HG03280 (cell line): ENCODE data around the gene UPK3BL1.
"Not testable (repeated sequence)": the region's sequence is repeated elsewhere in the genome, so short reads cannot be mapped to it uniquely, and the experiment has no call there.

Source experiments
- ATAC-seq: cut with Tn5 transposase; IDR thresholded peaks from one replicate; pipeline ENCODE4 v1.9.1; 2021; ENCODE audit warnings: mild to moderate bottlenecking, moderate library complexity; ENCODE audit not compliant: unreplicated experiment

UPK3BL1 gene

GRCh38 chr7:102642691-102643090 is at the start of gene UPK3BL1:
Gene UPK3BL1, minus strand, starts transcription at chr7:102642791. Its CDS starts 50 bp downstream, at chr7:102642741.
- not testable (repeated sequence) for ATAC-seq

- not testable (repeated sequence) for ATAC-seq
Observed at GRCh38 chr7:102690602-102691001, 48.0 kb upstream of the UPK3BL1 start.

GRCh38 chr7:102689436-102690282 is 47.1 kb upstream of the UPK3BL1 start:
- peak; percentile 65 for ATAC-seq

DNA sequence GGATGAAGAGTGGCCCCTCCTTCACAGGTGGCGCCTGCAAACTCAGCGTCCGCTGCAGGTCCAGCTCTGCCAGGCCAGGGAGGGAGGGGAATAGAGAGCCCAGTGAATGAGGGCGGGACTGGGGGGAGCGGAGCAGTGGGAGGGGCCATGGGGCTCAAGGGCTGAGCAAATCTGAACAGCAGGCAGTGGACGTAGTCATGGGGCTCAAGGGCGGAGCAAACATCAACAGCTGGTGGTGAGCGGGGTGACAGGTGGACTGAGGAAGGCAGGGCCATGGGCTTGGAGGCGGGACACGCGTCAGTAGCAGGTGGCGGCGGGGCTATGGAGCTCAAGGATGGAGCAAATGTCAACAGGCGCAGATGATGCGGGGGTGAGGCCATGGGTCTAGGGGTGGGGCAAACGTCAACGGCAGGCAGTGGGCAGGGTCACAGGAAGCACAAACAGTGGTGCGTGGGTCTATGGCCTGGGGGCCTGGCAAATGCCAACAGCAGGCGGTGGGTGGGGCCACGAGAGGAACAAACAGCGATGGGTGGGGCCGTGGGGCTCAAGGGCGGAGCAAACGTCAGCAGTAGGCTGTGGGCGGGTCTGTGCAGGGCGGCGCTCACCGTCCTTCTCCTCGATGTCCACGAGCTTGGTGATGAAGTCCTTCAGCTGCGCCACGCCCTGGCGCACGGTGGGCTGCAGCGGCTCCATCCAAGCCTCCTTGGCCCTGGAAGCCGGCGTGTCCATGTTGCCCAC is 45.9 kb upstream of the UPK3BL1 start:
- ATAC-seq = peak; percentile 76

DNA sequence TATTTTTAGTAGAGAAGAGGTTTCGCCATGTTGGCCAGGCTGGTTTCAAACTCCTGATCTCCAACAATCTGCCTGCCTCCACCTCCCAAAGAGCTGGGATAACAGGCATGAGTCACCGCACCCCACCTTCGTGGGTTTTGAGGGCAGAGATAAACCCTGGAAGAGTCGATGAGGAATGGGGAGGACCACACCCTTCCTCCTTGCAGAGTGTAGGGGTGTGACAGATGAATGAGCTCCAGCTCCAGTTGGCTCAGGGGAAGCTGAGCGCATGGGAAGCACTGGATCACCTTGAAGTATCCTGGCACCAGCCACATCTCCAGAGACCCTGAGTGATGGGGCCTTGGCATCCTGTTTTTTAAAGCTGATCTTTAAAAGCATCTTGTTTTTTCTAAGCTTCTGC is 40.0 kb upstream of the UPK3BL1 start:
- ATAC-seq = not testable (repeated sequence)

DNA sequence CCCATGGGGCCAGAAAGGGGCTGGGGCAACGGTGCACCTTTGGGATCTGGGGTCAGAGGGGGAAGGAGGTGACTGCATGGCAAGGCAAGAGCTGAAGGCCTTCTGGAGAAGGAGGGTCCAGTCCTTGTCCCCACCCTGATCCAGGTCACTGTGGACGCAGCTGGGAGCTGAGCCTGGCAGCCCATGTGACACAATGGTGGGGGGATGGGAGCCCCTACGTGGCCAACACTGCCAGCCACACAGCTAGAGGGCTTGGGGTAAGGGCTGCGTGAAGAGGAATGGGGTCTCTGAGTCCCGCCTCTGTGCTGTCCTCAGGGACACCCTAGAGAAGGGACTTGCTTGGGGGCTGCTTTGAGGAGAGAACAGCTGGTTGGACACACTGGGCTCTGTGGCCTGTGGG is 38.2 kb upstream of the UPK3BL1 start:
- ATAC-seq = not testable (repeated sequence)

- not testable (repeated sequence) for ATAC-seq
Observed at GRCh38 chr7:102675545-102675944, 33.0 kb upstream of the UPK3BL1 start.

DNA sequence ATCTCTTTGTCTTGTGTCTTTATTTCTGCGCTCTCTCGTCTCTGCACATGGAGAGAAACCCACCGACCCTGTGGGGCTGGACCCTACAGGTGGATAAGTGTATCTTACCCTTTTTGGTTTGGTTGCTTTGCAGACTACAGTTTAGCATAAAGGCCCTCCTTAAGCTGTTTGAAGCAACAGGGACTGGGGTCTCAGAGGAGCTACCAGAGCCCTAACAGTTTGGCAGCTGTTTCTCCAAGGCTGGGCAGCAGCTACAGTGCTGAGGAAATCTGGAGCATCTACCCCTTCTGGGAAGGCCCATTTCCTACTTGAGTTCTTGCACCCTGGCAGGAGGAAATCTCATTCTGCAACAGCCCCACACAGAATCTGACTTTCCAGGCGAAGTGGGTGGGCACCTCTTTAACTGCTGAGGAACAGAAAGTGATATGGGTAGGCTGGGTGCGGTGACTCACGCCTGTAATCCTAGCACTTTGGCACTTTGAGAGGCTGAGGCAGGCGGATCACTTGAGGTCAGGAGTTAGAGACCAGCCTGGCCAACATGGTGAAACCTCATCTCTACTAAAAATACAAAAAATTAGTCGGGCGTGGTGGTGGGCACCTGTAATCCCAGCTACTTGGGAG is 31.0 kb upstream of the UPK3BL1 start:
- ATAC-seq = not testable (repeated sequence)

DNA sequence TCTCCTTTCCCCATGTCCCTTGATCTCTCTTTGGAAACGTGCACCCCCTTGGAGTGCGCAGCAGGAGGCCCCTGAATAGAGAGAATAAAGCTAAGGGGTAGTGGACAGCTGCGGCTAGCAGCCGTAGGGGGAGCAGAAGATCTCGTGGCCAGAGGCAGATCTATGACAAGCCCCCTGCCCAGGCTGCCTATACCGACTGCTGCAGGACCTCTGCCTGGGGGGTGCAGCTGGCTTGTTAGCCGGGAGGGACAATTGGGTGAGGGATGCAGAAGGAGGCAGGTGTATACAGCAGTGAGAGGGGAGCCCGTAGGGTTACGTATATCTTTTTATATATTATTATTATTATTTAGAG is 29.3 kb upstream of the UPK3BL1 start:
- ATAC-seq = peak; percentile 36

DNA sequence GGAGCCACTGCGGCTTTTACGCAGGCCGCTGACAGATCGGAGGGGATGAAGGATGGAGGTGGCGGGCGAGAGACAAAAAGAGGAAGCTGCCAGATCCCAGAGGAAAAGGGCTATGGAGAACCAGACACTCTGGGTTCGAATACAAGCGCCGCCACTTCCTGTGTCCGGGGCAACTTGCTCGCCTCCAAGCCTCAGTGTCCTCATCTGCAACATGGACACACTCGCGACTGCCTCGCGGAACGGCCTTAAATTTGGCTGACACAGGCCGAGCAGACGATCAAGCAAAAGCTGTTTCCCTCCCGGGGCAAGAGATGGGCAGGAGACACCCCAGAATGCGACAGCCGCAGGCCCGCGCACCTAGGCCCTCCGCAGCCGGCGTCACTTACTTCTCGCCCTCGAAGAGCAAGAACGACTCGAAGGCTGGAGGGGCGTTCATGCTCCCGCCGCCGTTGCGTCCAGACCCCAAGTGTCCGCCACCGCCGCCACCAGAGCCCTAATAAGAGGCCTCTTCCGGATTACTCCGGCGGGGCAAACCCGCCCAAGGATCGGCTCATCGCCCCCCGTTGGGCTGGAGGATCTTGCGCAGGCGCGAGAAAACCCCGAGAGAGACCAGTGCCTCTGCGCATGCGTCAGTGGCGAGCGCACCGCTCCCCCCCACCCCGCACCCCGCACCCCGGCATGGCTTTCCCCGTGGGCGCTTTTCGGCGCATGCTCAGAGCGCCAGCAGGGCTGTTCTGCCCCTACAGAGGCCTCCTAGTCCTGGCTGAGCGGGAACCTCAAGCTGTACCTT is 28.8 kb upstream of the UPK3BL1 start, which contains the start of gene POLR2J2:
Gene POLR2J2 (minus strand): TSS at position 498 of the 790 bp plus-strand sequence. CDS start 62 bp downstream, at position 436.
- ATAC-seq = peak; percentile 62

DNA sequence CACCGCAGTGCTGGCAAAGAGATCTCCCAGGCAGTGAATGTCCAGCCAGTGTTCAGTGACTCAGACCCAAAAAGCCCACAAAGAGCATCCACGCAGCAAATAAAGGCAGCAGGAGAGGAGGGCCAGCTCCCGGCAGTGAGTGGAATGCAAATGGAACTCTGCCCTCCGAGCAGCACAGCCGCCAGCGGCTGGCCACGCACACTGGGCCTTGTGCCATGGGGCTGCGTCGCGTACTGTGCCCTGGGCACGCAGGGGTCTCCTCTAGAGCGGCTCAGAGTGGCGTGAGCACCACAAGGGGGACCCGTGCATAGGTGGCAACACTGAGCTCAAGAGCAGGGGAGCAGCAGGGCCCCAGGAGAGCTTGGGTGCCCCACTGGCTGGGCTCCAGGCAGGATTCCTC is 24.9 kb upstream of the UPK3BL1 start:
- not testable (repeated sequence) for ATAC-seq

DNA sequence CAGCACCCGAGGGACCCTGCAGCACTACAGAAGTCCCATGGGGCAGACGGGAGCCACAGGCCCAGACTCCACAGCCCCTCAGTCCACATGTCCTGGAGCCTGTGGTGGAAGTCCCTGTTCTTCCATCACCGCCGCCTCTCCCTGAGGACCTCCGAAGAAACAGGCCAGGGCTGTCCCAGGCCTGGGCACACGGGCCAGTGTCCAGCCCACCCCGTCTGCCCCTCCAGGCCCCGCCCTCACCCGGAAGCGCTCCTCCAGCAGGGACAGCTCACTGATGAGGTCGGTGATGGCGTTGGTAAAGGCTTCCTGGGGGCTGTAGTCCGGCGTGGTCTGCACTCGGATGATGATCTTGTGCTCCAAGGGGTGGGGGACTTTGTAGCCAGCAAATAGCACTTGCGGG is 24.3 kb upstream of the UPK3BL1 start:
- not testable (repeated sequence) for ATAC-seq

GRCh38 chr7:102664765-102665164 is 22.2 kb upstream of the UPK3BL1 start:
- not testable (repeated sequence) for ATAC-seq

- not testable (repeated sequence) for ATAC-seq
Observed at GRCh38 chr7:102649924-102650323, 7.3 kb upstream of the UPK3BL1 start, which contains the start of gene SPDYE2B. Gene SPDYE2B, plus strand, starts transcription at chr7:102650319. Its CDS starts 2,030 bp downstream, at chr7:102652349.

DNA sequence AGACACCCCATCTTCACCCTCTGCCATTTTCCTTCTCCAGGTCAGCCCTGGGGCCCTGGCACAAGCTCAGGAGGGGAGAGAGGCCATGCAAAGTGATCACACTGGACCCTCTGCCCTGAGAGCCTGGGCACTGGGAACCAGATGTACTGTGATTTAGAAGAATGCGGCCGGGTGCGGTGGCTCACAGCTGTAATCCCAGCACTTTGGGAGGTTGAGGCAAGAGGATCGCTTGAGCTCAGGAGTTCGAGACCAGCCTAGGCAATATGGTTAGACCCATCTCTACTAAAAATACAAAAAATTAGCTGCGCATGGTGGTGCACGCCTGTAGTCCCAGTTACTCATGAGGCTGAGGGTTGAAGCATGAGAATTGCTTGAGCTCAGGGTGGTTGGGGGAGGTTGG is 5.2 kb upstream of the UPK3BL1 start:
- ATAC-seq = not testable (repeated sequence)

GRCh38 chr7:102643404-102643803 is 813 bp upstream of the UPK3BL1 start:
- ATAC-seq = not testable (repeated sequence)

DNA sequence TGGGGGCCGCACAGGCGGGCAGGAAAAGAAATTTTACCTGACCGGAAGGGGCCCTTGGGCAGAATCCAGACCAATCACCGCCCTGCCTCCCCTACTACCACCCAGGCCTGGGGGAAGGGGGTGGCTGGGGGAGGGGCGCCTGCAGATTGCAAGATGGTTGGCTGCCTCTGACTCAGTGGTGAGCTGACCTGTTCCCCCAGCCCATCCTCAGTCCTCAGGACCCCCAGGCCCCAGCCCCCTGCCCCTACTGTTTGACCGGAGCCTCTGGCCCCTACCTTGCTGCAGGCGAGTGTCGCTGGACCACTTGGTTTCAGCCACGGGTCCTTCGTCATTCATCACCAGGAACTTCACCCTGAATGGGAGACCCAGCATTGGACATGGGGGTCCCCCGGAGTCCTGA is 3.7 kb downstream of the UPK3BL1 start:
- ATAC-seq = not testable (repeated sequence)

DNA sequence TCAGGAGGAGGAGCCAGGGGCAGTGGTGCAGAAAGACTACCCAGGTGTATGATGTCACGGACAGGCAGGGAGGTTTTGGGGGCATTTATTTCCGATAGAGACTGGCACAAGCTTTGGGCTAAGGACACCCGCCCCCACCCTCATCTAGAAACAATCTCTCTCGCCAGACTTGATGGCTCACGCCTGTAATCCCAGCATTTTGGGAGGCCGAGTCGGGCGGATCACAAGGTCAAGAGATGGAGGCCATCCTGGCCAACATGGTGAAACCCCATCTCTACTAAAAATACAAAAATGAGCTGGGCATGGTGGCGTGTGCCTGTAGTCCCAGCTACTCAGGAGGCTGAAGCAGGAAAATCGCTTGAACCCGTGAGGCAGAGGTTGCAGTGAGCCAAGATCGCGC is 5.6 kb downstream of the UPK3BL1 start:
- not testable (repeated sequence) for ATAC-seq

- ATAC-seq = not testable (repeated sequence)
Observed at GRCh38 chr7:102635354-102635753, 7.2 kb downstream of the UPK3BL1 start.

- not testable (repeated sequence) for ATAC-seq
Observed at GRCh38 chr7:102634299-102634698, 8.3 kb downstream of the UPK3BL1 start.
